Measurements from ENCODE around the gene SSR1. TPM values are rescaled to one million over a fixed set of nuclear protein-coding genes. Genes with fewer than 3 reads are reported as not detected.

Gene SSR1
- total RNA-seq, 1 donor, result 205 TPM

GRCh38 chr6:7230956-7231713 is 81.9 kb downstream of the SSR1 start:
- H3K4me3 ChIP-seq (ENCODE audit: low read depth, low read length), result no peak overlapping the region
- TF ChIP-seq CTCF (IDR thresholded peaks at IDR 0.05; ENCODE audit: insufficient read depth, low read length), result no peak
- DNase-seq (ENCODE audit: low read depth), result no peak

- H3K4me3 ChIP-seq (ENCODE audit: low read depth, low read length), result no peak overlapping the region
- TF ChIP-seq CTCF (IDR thresholded peaks at IDR 0.05; ENCODE audit: insufficient read depth, low read length), result no peak
- no peak for DNase-seq (ENCODE audit: low read depth)
Measured at GRCh38 chr6:7230327-7230691, 82.7 kb downstream of the SSR1 start.

GRCh38 chr6:7229376-7230326 is 83.3 kb downstream of the SSR1 start:
- TF ChIP-seq CTCF (IDR thresholded peaks at IDR 0.05; ENCODE audit: insufficient read depth, low read length), result no peak
- H3K4me3 ChIP-seq (ENCODE audit: low read depth, low read length), result no peak overlapping the region
- DNase-seq (ENCODE audit: low read depth), result no peak

- TF ChIP-seq CTCF (IDR thresholded peaks at IDR 0.05; ENCODE audit: insufficient read depth, low read length), result no peak
- DNase-seq (ENCODE audit: low read depth), result no peak
- H3K4me3 ChIP-seq (ENCODE audit: low read depth, low read length), result no peak overlapping the region
Measured at GRCh38 chr6:7228662-7229375, 84.2 kb downstream of the SSR1 start.

DNA sequence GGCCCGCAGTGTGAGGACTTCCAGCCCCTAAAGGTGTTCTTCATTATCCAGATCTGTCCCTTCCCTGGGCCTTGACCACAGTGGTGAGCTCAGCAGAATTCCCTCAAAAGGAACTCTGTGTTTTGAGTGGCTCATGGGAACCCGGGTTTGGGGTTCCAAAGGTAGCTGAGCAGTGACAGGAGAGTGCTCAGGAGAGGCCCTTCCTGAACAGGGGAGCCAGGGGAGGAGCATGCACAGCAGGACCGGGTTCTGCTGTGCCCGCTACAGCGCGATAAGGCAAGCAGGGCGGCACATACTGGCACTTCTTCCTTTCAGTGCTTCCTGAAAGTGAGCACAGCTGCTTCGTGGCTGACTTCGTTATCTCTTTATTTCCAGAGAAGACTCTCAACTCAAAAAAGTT is 88.3 kb downstream of the SSR1 start:
- TF ChIP-seq CTCF (IDR thresholded peaks at IDR 0.05; ENCODE audit: insufficient read depth, low read length), result no peak
- DNase-seq (ENCODE audit: low read depth), result no peak
- no peak overlapping the region for H3K4me3 ChIP-seq (ENCODE audit: low read depth, low read length)

- TF ChIP-seq CTCF (IDR thresholded peaks at IDR 0.05; ENCODE audit: insufficient read depth, low read length), result no peak
Measured at GRCh38 chr6:7222197-7222596, 90.8 kb downstream of the SSR1 start.

More at GRCh38 chr6:7222197-7222596, 90.8 kb downstream of the SSR1 start:
- DNase-seq (ENCODE audit: low read depth), result no peak
- H3K4me3 ChIP-seq (ENCODE audit: low read depth, low read length), result no peak overlapping the region
